ENCODE measurements around the gene HOXD3. TPM values are rescaled to one million over a fixed set of nuclear protein-coding genes. Genes with fewer than 3 reads are reported as not detected.

Gene HOXD3
- total RNA-seq, 1 donor from 2014 or later: 1.5 TPM

- no peak for DNase-seq (ENCODE audit: low read depth, low spot score)
- Mint-ChIP-seq H3K36me3 (ENCODE audit: low read depth) (no peaks in the 10 kb centered on the region), H3K4me1 (peaks cover 4% of the 10 kb centered on the region), H3K27me3 (ENCODE audit: low read depth) (peaks cover 99% of the 10 kb centered on the region), H3K4me3 (peak overlapping the region; percentile 49), H3K27ac (ENCODE audit: unreplicated experiment) (no peak overlapping the region), H3K9me3 (no peaks in the 10 kb centered on the region)
- TF ChIP-seq CTCF (conservative IDR thresholded peaks at IDR 0.05): no peak
Measured at GRCh38 chr2:176138923-176139660, 18.0 kb upstream of the HOXD3 start.

- peak overlapping the region; percentile 51 for H3K4me3 Mint-ChIP-seq
- TF ChIP-seq CTCF (conservative IDR thresholded peaks at IDR 0.05): no peak
- H3K27ac Mint-ChIP-seq (ENCODE audit: unreplicated experiment): no peak overlapping the region
- H3K36me3 Mint-ChIP-seq (ENCODE audit: low read depth): no peaks in the 10 kb centered on the region
- DNase-seq (ENCODE audit: low read depth, low spot score): no peak
- H3K27me3 Mint-ChIP-seq (ENCODE audit: low read depth): peaks cover 99% of the 10 kb centered on the region
- no peaks in the 10 kb centered on the region for H3K9me3 Mint-ChIP-seq
- peaks cover 4% of the 10 kb centered on the region for H3K4me1 Mint-ChIP-seq
Measured at GRCh38 chr2:176139661-176140512, 17.2 kb upstream of the HOXD3 start.

- Mint-ChIP-seq H3K27me3 (ENCODE audit: low read depth) (peaks cover 99% of the 10 kb centered on the region), H3K36me3 (ENCODE audit: low read depth) (no peaks in the 10 kb centered on the region), H3K4me3 (peak overlapping the region; percentile 51), H3K9me3 (no peaks in the 10 kb centered on the region), H3K27ac (ENCODE audit: unreplicated experiment) (no peak overlapping the region), H3K4me1 (peaks cover 4% of the 10 kb centered on the region)
- peak; percentile 96 for TF ChIP-seq CTCF (conservative IDR thresholded peaks at IDR 0.05)
- peak; percentile 81 for DNase-seq (ENCODE audit: low read depth, low spot score)
Measured at GRCh38 chr2:176140513-176141317, 16.4 kb upstream of the HOXD3 start.

- TF ChIP-seq CTCF (conservative IDR thresholded peaks at IDR 0.05): no peak
- Mint-ChIP-seq H3K9me3 (no peaks in the 10 kb centered on the region), H3K4me3 (no peak overlapping the region), H3K27me3 (ENCODE audit: low read depth) (peaks cover 100% of the 10 kb centered on the region), H3K36me3 (ENCODE audit: low read depth) (no peaks in the 10 kb centered on the region), H3K27ac (ENCODE audit: unreplicated experiment) (no peak overlapping the region), H3K4me1 (peaks cover 4% of the 10 kb centered on the region)
- DNase-seq (ENCODE audit: low read depth, low spot score): no peak
Measured at GRCh38 chr2:176142281-176142680, 14.8 kb upstream of the HOXD3 start.

Data from neural crest cell (in vitro differentiated cells).